NB4 (cell line): Measurements from ENCODE around the gene ZNF831.

Experiments
- CTCF ChIP-seq: IDR thresholded peaks from one replicate; pipeline ENCODE4 v1.5.1; 2012; ENCODE audit warnings: low read depth, low read length
- POLR2A ChIP-seq: IDR thresholded peaks from 2 replicates; pipeline ENCODE4 v1.6.1; 2011; ENCODE audit warnings: mild to moderate bottlenecking; ENCODE audit not compliant: insufficient read length; ENCODE audit errors: extremely low read depth

- TF ChIP-seq POLR2A (no peak), CTCF (no peak)
Observed at GRCh38 chr20:59141818-59142581, 21.6 kb upstream of the ZNF831 start.
